ENCODE measurements around the gene ZYX.

Gene ZYX

DNA sequence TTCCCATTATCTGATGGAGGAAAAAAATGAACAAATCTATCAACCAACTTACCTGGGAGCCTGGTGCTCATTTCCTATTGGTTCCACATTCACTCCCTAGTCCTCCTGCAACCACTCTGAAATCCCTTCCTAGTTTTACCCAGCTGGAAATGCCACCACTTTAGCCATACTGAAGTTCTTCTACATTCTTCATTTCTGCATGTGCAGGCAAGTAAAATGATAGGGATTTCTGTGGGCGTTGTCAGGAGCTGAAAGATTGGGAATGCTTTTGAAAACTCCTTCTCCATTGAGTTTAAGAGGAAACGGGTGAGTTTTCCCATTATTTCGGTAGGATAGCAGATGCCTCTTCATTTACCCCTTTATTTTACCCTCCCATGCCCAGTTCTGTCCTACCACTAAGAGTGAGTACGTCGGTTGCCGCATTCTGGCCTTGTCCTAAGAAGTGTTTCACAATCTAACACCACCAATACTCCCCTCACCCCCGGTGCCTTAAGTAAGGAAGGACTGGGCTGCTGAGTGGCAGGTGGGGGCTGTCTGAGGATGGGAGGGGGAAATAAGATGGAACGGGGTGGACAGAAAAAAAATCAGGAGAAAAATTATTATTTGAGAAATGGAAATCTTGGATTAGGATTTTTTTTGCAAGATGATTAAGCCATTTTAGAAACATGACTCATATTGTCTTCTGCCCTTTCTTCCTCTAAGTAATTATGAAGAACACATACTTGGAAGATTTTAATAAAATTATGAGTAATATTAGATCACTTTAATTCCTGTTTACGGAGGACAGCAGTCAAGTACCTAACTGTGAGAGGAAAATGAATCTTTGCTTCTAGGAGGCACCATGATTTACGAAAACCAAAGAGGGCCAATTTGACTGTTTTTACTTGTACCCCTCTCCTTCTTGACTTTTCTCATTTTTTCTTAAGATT, 48.9 kb downstream of the ZYX start:
- in situ Hi-C loops (cut with HindIII; ENCODE audit: low sequenced_read_pairs), result no loop called here
- DNase-seq (ENCODE audit: low read depth, low spot score), result no peak
- TF ChIP-seq, protein P1, sequence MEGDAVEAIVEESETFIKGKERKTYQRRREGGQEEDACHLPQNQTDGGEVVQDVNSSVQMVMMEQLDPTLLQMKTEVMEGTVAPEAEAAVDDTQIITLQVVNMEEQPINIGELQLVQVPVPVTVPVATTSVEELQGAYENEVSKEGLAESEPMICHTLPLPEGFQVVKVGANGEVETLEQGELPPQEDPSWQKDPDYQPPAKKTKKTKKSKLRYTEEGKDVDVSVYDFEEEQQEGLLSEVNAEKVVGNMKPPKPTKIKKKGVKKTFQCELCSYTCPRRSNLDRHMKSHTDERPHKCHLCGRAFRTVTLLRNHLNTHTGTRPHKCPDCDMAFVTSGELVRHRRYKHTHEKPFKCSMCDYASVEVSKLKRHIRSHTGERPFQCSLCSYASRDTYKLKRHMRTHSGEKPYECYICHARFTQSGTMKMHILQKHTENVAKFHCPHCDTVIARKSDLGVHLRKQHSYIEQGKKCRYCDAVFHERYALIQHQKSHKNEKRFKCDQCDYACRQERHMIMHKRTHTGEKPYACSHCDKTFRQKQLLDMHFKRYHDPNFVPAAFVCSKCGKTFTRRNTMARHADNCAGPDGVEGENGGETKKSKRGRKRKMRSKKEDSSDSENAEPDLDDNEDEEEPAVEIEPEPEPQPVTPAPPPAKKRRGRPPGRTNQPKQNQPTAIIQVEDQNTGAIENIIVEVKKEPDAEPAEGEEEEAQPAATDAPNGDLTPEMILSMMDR (IDR thresholded peaks at IDR 0.05; ENCODE audit: low read depth, low read length), result no peak
- no peak overlapping the region for H3K4me3 ChIP-seq (ENCODE audit: low read depth, low read length)

- in situ Hi-C loops (cut with HindIII; ENCODE audit: low sequenced_read_pairs), result no loop called here
- H3K4me3 ChIP-seq (ENCODE audit: low read depth, low read length), result no peak overlapping the region
- DNase-seq (ENCODE audit: low read depth, low spot score), result no peak
- TF ChIP-seq, protein P1 (IDR thresholded peaks at IDR 0.05; ENCODE audit: low read depth, low read length), result no peak
These were observed 50.0 kb downstream of the ZYX start for GRCh38 chr7:143431109-143431508.

DNA sequence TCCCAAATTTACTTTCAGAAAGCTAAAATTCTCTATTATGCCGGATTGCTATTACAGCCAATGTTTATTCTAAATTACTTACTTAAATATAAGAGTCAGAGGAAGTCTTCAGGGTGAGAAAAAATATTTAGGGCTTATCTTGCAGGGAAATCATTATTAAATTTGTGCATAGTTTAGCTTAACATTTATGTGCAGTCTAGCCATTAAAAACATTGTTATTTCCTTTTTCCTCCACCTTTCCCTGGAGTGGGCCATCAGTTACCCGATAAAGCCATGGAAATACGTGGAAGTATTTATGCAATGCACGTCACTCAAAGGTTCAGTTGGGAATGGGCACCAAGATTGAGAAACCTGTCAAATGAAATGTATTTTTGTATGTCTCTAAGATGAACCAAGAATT, 52.6 kb downstream of the ZYX start:
- DNase-seq (ENCODE audit: low read depth, low spot score), result no peak
- in situ Hi-C loops (cut with HindIII; ENCODE audit: low sequenced_read_pairs), result no loop called here
- TF ChIP-seq, protein P1 (IDR thresholded peaks at IDR 0.05; ENCODE audit: low read depth, low read length), result no peak
- no peak overlapping the region for H3K4me3 ChIP-seq (ENCODE audit: low read depth, low read length)

- TF ChIP-seq, protein P1 (IDR thresholded peaks at IDR 0.05; ENCODE audit: low read depth, low read length), result no peak
- in situ Hi-C loops (cut with HindIII; ENCODE audit: low sequenced_read_pairs), result no loop called here
- H3K4me3 ChIP-seq (ENCODE audit: low read depth, low read length), result no peak overlapping the region
- DNase-seq (ENCODE audit: low read depth, low spot score), result peak; percentile 19
These were observed 53.5 kb downstream of the ZYX start for GRCh38 chr7:143434660-143435059.

GRCh38 chr7:143435266-143435665, 54.1 kb downstream of the ZYX start:
- TF ChIP-seq, protein P1 (IDR thresholded peaks at IDR 0.05; ENCODE audit: low read depth, low read length), result no peak
- no peak for DNase-seq (ENCODE audit: low read depth, low spot score)
- no peak overlapping the region for H3K4me3 ChIP-seq (ENCODE audit: low read depth, low read length)
- in situ Hi-C loops (cut with HindIII; ENCODE audit: low sequenced_read_pairs), result no loop called here

GRCh38 chr7:143436325-143436946, 55.3 kb downstream of the ZYX start:
- DNase-seq (ENCODE audit: low read depth, low spot score), result no peak
- in situ Hi-C loops (cut with HindIII; ENCODE audit: low sequenced_read_pairs), result no loop called here
- H3K4me3 ChIP-seq (ENCODE audit: low read depth, low read length), result no peak overlapping the region
- TF ChIP-seq, protein P1 (IDR thresholded peaks at IDR 0.05; ENCODE audit: low read depth, low read length), result no peak

Measured in astrocyte of the spinal cord (primary cell).